IPS-18a (cell line): ENCODE data around the gene SUSD6.
"Not testable (repeated sequence)": the region's sequence is repeated elsewhere in the genome, so short reads cannot be mapped to it uniquely, and the experiment has no call there.

Experiments
- H3K27ac ChIP-seq: one replicate; pipeline ENCODE4 v1.5.1; 2013; ENCODE audit warnings: low read length
- H3K27me3 ChIP-seq: one replicate; pipeline ENCODE4 v1.6.1; 2013; ENCODE audit warnings: mild to moderate bottlenecking, low read length; ENCODE audit not compliant: control insufficient read depth, insufficient read depth
- H3K36me3 ChIP-seq: one replicate; pipeline ENCODE4 v1.6.1; 2013; ENCODE audit warnings: low read depth, low read length; ENCODE audit not compliant: control insufficient read depth
- H3K4me1 ChIP-seq: one replicate; pipeline ENCODE4 v1.6.1; 2013; ENCODE audit warnings: low read depth, low read length; ENCODE audit not compliant: control insufficient read depth
- H3K4me3 ChIP-seq: one replicate; pipeline ENCODE4 v1.5.1; 2013; ENCODE audit warnings: low read length
- H3K9ac ChIP-seq: one replicate; pipeline ENCODE4 v1.6.1; 2013; ENCODE audit warnings: mild to moderate bottlenecking, low read length, moderate library complexity
- H3K9me3 ChIP-seq: one replicate; pipeline ENCODE4 v1.6.1; 2013; ENCODE audit warnings: low read depth, low read length; ENCODE audit not compliant: control insufficient read depth

The SUSD6 gene

GRCh38 chr14:69642212-69642793, 30.9 kb downstream of the SUSD6 start:
- not testable (repeated sequence) for H3K36me3 ChIP-seq, H3K9me3 ChIP-seq, H3K9ac ChIP-seq, H3K4me3 ChIP-seq, H3K27me3 ChIP-seq, H3K27ac ChIP-seq
- peaks cover 17% of the 10 kb centered on the region for H3K4me1 ChIP-seq

GRCh38 chr14:69643430-69644200, 32.2 kb downstream of the SUSD6 start:
- Histone ChIP-seq H3K27me3 (no peaks in the 10 kb centered on the region), H3K9me3 (no peaks in the 10 kb centered on the region), H3K27ac (no peak overlapping the region), H3K36me3 (no peaks in the 10 kb centered on the region), H3K4me3 (no peak overlapping the region), H3K4me1 (peaks cover 6% of the 10 kb centered on the region), H3K9ac (no peak overlapping the region)

GRCh38 chr14:69644814-69645213, 33.4 kb downstream of the SUSD6 start:
- H3K4me3 ChIP-seq: no peak overlapping the region
- H3K36me3 ChIP-seq: no peaks in the 10 kb centered on the region
- no peaks in the 10 kb centered on the region for H3K27me3 ChIP-seq
- H3K27ac ChIP-seq: no peak overlapping the region
- H3K4me1 ChIP-seq: peaks cover 14% of the 10 kb centered on the region
- no peak overlapping the region for H3K9ac ChIP-seq
- H3K9me3 ChIP-seq: no peaks in the 10 kb centered on the region

GRCh38 chr14:69647213-69647612, 35.8 kb downstream of the SUSD6 start:
- Histone ChIP-seq H3K9me3 (no peaks in the 10 kb centered on the region), H3K4me3 (no peak overlapping the region), H3K4me1 (peaks cover 27% of the 10 kb centered on the region), H3K27ac (no peak overlapping the region), H3K36me3 (no peaks in the 10 kb centered on the region), H3K27me3 (no peaks in the 10 kb centered on the region), H3K9ac (no peak overlapping the region)

- H3K27ac ChIP-seq, H3K9me3 ChIP-seq, H3K4me3 ChIP-seq, H3K9ac ChIP-seq, H3K27me3 ChIP-seq, H3K36me3 ChIP-seq: not testable (repeated sequence)
- peaks cover 27% of the 10 kb centered on the region for H3K4me1 ChIP-seq
Measured at GRCh38 chr14:69647642-69648041, 36.2 kb downstream of the SUSD6 start.

GRCh38 chr14:69648480-69649451, 37.4 kb downstream of the SUSD6 start:
- Histone ChIP-seq H3K9me3 (no peaks in the 10 kb centered on the region), H3K4me3 (no peak overlapping the region), H3K9ac (no peak overlapping the region), H3K27ac (no peak overlapping the region), H3K27me3 (no peaks in the 10 kb centered on the region), H3K36me3 (no peaks in the 10 kb centered on the region), H3K4me1 (peaks cover 27% of the 10 kb centered on the region)

- H3K9ac ChIP-seq: no peak overlapping the region
- H3K4me1 ChIP-seq: peaks cover 27% of the 10 kb centered on the region
- H3K4me3 ChIP-seq: no peak overlapping the region
- H3K27me3 ChIP-seq: no peaks in the 10 kb centered on the region
- H3K36me3 ChIP-seq: no peaks in the 10 kb centered on the region
- H3K9me3 ChIP-seq: no peaks in the 10 kb centered on the region
- no peak overlapping the region for H3K27ac ChIP-seq
Measured at GRCh38 chr14:69650948-69651369, 39.6 kb downstream of the SUSD6 start.

- H3K27ac ChIP-seq: no peak overlapping the region
- H3K4me1 ChIP-seq: peaks cover 27% of the 10 kb centered on the region
Measured at GRCh38 chr14:69651664-69652063, 40.3 kb downstream of the SUSD6 start.

GRCh38 chr14:69652942-69653684, 41.7 kb downstream of the SUSD6 start:
- Histone ChIP-seq H3K36me3 (no peaks in the 10 kb centered on the region), H3K4me1 (peaks cover 32% of the 10 kb centered on the region), H3K4me3 (no peak overlapping the region), H3K9me3 (no peaks in the 10 kb centered on the region), H3K27me3 (no peaks in the 10 kb centered on the region), H3K27ac (no peak overlapping the region), H3K9ac (no peak overlapping the region)

More at GRCh38 chr14:69651664-69652063, 40.3 kb downstream of the SUSD6 start:
- no peak overlapping the region for H3K4me3 ChIP-seq
- H3K27me3 ChIP-seq: no peaks in the 10 kb centered on the region
- no peaks in the 10 kb centered on the region for H3K9me3 ChIP-seq
- no peak overlapping the region for H3K9ac ChIP-seq
- no peaks in the 10 kb centered on the region for H3K36me3 ChIP-seq

GRCh38 chr14:69654116-69654515, 42.7 kb downstream of the SUSD6 start:
- Histone ChIP-seq H3K36me3 (no peaks in the 10 kb centered on the region), H3K27me3 (no peaks in the 10 kb centered on the region), H3K4me3 (no peak overlapping the region), H3K27ac (no peak overlapping the region), H3K9ac (no peak overlapping the region), H3K9me3 (no peaks in the 10 kb centered on the region), H3K4me1 (peaks cover 35% of the 10 kb centered on the region)

GRCh38 chr14:69657950-69658355, 46.6 kb downstream of the SUSD6 start:
- Histone ChIP-seq H3K27ac (no peak overlapping the region), H3K4me3 (no peak overlapping the region), H3K27me3 (no peaks in the 10 kb centered on the region), H3K4me1 (peaks cover 25% of the 10 kb centered on the region), H3K36me3 (no peaks in the 10 kb centered on the region), H3K9ac (no peak overlapping the region), H3K9me3 (no peaks in the 10 kb centered on the region)
